HG03442 (cell line): ENCODE measurements around the gene LAMTOR2.
"Not testable (repeated sequence)": the region's sequence is repeated elsewhere in the genome, so short reads cannot be mapped to it uniquely, and the experiment has no call there.

Source experiments
- ATAC-seq: cut with Tn5 transposase; IDR thresholded peaks from one replicate; pipeline ENCODE4 v1.9.1; 2021; ENCODE audit warnings: mild to moderate bottlenecking, moderate library complexity; ENCODE audit not compliant: unreplicated experiment

LAMTOR2 gene

DNA sequence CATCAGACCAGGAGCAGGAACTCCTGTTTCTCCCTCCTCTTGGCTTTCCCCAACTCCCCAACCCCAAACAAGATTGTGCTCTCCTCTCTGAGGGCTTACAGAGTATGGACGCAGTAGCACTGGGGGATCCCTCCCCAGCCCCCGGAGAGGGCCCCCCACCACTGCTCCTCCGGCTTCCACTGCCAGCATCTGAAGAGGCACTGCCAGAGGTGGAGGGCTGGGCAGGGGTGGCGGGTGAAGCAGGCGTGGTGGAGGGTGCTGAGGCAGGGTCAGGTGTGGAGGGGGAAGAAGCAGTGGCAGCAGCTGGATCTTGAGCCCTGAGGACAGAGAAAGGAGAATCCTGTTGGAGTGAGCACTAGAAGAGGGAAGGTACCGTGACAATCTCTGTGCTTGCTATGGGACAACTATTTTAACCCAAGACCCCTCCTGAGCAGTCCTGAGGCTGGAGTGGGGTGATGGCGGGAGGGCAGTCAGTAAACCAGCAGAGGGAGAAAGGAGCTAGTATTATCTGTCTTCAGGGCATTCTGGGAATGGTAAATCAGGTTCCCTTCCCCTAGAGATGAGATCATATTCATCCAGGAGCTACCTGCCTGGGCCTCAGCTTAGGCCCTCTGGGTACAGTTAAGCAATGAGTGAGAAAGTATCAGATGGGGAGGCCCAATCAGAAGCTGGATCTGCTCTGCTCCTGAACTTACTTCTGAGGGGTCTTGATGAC is 3.4 kb upstream of the LAMTOR2 start:
- no peak for ATAC-seq

DNA sequence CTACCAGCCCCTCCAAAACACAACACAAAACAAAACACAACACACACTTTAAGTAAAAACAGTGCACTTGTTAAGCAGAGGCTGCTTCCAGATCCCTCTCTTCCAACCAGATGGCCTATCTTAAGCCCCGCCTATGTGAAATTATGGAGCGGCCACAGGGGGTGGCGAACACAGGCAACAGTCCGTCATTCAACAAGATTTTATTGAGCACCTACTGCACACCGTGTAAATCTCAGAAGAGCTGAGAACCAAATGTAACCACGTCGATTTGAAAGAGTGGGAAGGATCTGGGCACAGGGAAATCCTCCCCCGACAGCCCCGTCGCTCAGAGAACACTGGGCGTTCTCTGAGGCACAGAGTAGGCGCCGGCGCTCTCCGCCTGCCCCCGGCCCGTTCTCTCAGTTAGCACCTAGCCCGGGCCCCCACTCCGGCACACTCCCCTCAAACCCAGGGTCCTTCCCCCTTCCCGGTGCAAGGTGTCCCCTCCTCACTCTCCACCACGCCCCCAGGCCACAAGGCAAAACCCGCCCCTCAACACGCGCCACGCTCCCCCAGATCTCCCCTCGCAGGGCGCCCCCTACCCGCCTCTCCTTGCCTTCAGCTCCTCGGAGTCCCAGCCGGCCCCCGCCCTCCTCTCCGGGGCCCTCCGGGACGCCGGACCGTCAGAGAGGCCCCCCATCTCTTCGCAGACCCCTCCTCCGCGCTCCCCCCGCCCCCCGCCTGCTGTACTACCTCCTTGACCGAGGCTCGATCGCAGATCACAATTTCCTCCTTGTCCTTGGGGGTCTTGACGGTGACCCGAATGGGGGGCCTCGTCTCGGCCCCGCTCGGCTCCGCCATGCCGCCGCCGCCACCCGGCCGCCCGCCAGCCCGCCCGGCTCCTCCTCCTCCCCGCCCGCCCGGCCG is 1.5 kb upstream of the LAMTOR2 start:
- no peak for ATAC-seq

DNA sequence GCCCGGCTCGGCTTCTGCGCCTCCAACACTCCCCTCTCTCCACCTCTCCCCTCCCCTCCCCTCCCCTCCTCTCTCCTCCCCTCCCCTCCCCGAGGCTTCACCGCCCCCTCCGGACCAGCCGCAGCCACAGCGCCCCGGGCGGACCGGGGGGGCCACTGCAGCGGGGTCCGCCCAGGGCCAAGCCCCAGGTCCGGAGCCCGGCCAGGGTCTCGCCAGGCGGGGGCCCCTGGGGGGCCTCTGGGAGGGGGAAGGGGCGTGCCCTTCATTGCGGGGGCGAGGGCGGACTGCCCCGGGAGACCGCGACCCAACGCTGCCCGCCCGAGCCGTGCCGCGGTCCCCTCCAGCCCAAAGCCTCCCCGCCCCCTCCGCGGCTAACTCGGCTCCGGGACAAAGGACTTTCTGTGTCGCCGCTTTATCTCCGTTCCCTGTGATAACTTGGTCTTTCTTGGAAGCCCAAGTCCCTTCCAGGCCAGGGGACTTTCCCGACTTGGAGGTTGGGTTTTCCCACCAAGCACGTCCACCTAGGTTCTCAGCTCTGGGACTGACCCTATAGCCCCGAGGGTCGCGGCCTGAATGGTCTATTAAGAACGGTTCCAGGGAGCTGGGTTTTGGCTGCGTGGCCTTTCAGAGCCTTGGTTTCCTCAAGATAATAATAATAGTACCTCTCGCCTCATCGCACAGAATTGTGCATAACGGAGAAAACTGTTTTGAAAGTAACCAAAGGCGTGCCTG is 648 bp upstream of the LAMTOR2 start, which contains the start of gene UBQLN4:
UBQLN4 (minus strand) TSS at position 31 of the 732 bp plus-strand sequence. CDS start 97 bp downstream, outside the sequence.
- ATAC-seq, result peak; percentile 48

- ATAC-seq, result no peak
These were observed 883 bp downstream of the LAMTOR2 start for GRCh38 chr1:156055281-156056048.

- no peak for ATAC-seq
These were observed 1.8 kb downstream of the LAMTOR2 start for GRCh38 chr1:156056326-156056849.

GRCh38 chr1:156060937-156061636 is 6.5 kb downstream of the LAMTOR2 start, which contains the start of gene RAB25:
TSS of gene RAB25 (plus strand) at chr1:156061160. CDS start at chr1:156061401, 241 bp downstream.
- no peak for ATAC-seq

- ATAC-seq, result no peak
These were observed 7.6 kb downstream of the LAMTOR2 start for GRCh38 chr1:156062189-156062588.

GRCh38 chr1:156063997-156064285 is 9.4 kb downstream of the LAMTOR2 start:
- ATAC-seq, result no peak

DNA sequence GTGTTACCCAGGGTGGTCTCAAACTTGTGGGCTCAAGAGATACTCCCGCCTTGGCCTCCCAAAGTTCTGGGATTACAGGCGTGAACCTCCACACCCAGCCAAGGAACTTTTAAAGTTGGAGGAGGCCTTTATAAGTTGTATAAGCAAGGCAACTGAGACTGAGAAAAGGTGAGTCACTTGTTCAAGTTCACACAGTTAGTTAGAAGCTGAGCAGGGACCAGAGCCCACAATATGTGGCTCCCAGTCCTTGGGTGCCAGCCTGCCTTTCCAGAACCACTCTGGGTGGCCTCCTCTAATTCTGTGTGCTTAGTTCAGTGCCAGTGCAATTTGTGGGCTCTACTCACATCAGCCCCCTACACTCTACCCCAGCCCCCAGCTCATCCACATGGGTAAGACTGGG is 10.0 kb downstream of the LAMTOR2 start:
- ATAC-seq, result no peak

- no peak for ATAC-seq
These were observed 10.6 kb downstream of the LAMTOR2 start for GRCh38 chr1:156065212-156065611.

DNA sequence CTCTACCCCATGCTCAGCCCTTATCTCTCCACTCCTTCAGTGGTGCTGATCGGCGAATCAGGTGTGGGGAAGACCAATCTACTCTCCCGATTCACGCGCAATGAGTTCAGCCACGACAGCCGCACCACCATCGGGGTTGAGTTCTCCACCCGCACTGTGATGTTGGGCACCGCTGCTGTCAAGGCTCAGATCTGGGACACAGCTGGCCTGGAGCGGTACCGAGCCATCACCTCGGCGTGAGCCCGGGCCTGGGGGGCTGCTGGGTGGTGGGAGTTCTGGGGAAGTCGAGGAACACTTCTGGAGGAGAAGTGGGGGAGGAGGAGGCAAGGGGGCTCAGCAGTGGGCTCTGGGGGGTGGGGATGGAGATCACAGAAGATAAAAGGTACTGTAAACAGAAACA is 11.3 kb downstream of the LAMTOR2 start:
- ATAC-seq, result no peak

DNA sequence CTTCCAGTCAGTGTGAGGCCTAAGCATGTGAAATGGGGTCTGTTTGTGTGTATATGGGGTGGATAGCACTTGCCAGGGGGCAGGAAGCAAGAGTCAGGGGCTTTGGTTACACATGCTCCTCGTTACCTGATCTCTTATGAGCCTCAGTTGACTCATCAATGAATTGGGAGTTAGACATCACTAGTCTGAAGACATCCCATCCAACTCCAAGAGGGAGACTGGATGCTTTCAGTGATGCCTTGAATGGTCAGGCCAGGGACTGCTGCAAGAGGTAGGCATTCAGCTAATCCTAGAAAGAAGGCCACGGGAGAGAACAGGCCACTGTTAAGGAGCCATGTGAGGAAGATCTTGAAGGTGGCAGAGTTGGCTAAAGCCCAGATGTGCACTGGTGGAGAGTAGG is 12.7 kb downstream of the LAMTOR2 start:
- ATAC-seq, result no peak

DNA sequence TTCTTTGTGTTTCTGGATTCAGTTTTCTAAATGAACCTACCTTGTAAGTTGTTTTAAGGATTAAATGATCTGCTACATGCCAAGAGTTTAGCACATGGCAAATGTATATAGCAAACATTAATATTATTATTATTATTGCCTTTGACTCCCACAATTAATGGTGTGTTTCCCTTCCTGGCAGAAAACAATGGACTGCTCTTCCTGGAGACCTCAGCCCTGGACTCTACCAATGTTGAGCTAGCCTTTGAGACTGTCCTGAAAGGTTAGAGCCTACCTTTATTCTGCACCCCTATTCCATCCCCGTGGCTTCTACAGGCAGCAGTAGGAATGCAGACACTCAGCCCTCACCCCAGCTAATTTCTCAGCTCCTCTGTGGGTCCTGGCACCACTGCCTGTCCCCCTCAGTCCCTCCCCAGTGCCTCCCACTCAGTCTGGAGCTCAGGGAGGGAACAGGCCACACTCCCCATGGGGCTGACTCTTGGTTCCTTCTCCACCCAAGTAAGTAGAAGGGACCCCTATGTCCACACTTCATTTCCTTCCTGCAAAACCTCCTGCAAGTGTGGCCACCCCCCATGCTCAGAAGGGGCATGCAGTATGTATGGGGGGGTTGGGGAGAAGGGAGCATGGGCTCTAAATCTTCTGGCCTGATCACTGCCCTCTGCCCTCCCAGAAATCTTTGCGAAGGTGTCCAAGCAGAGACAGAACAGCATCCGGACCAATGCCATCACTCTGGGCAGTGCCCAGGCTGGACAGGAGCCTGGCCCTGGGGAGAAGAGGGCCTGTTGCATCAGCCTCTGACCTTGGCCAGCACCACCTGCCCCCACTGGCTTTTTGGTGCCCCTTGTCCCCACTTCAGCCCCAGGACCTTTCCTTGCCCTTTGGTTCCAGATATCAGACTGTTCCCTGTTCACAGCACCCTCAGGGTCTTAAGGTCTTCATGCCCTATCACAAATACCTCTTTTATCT is 15.2 kb downstream of the LAMTOR2 start:
- no peak for ATAC-seq

GRCh38 chr1:156070548-156070947 is 16.0 kb downstream of the LAMTOR2 start:
- ATAC-seq, result no peak

GRCh38 chr1:156071332-156071816 is 16.8 kb downstream of the LAMTOR2 start:
- ATAC-seq, result not testable (repeated sequence)

DNA sequence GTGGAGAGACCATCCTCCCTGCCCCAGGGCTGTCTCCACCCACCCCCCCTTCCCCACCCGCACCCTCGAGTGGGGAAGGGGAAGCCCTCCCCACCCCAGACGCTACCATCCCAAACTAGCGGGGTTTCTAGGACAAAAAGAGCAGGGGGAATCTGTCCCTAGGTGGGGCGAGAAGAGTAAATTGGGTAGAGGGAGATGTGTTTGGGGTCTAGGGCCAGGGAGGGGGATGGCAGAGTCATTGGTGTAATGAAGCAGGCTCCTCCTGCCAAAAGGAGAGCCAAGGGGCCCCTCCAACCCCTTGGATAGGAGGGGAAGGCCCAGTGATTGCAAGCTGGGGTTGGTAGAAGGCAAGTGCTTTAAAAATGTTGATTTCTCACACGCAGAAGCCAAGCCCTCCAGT is 17.7 kb downstream of the LAMTOR2 start:
- no peak for ATAC-seq

DNA sequence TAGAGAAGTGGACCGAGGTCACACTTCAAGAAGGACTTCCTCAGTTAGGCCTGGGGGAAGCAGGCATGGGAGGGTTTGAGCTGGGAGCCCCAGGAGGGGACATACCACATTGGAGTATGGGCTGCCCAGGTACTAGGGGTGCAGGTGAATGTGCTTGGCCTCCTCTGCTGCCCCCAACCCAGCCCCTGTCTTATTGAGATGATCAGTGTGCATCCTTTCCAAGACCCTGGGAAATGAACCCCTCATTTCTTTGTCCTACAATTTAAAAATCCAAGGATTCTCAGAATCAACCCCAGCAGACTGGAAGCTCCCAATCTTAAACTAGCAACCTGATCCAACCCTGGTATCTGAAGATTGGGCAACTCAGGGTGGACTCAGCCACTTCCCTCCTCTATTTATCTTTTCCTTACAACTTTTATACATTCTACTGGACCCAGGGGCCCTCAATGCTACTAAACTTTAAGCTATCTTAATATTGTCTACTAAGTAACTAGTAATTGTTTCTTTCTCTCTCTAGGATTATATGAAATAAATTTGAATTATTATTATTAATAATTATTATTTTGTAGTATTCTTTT is 18.6 kb downstream of the LAMTOR2 start:
- no peak for ATAC-seq

DNA sequence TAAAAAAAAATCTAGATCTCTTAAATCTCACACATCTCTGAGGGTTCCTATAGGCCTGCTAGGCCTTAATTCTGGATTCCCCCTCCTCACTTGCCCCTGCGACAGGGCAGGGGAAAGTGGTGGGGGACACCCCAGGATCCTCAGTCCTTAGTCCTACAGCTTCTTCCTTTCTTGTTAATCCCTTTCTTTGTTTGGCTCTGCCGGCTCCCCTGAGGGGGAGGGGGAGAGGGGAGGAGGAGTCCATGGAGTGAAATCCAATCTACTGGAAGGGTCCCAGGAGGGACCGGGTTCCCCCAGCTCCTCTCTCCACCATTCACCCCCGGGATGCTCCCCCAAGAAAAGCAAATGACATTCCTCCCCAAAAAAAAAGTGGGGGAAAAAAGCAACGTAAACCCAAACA is 19.2 kb downstream of the LAMTOR2 start:
- no peak for ATAC-seq
